IMR-90 (cell line): ENCODE measurements around the gene PF4V1.

Experiments used
- MAFK ChIP-seq: IDR thresholded peaks from 2 replicates; pipeline ENCODE4 v1.6.1; 2012; ENCODE audit warnings: low read depth, low read length, improper control_type of control experiment
- MAZ ChIP-seq: IDR thresholded peaks from 2 replicates; pipeline ENCODE4 v1.6.1; 2012; ENCODE audit warnings: low read depth, mild to moderate bottlenecking, low read length, improper control_type of control experiment, moderate library complexity, borderline replicate concordance
- MXI1 ChIP-seq: IDR thresholded peaks from 2 replicates; pipeline ENCODE4 v1.6.1; 2012; ENCODE audit warnings: low read depth, mild to moderate bottlenecking, low read length, moderate library complexity, borderline replicate concordance
- NFE2L2 ChIP-seq: fragments of 150-350 bp; IDR thresholded peaks from 2 replicates; pipeline ENCODE4 v1.6.1; 2016; ENCODE audit warnings: low read depth, mild to moderate bottlenecking, low read length
- POLR2A ChIP-seq: IDR thresholded peaks from 2 replicates; pipeline ENCODE4 v1.6.1; 2012; ENCODE audit warnings: mild to moderate bottlenecking, low read depth, low read length
- RAD21 ChIP-seq: IDR thresholded peaks from 2 replicates; pipeline ENCODE4 v1.6.1; 2012; ENCODE audit warnings: low read length, improper control_type of control experiment
- RFX5 ChIP-seq: IDR thresholded peaks from 2 replicates; pipeline ENCODE4 v1.8.0; 2012; ENCODE audit warnings: low read depth, mild to moderate bottlenecking, low read length, moderate library complexity
- SMC3 ChIP-seq: fragments of 150-350 bp; IDR thresholded peaks from 2 replicates; pipeline ENCODE4 v1.6.1; 2016; ENCODE audit warnings: low read depth, mild to moderate bottlenecking, antibody characterized with exemption, low read length, moderate library complexity
- TF ChIP-seq, protein P1 (sequence below): conservative IDR thresholded peaks from 2 replicates; pipeline ENCODE4 v1.5.1; 2012; ENCODE audit warnings: mild to moderate bottlenecking, low read depth, low read length, improper control_type of control experiment
- TF ChIP-seq, protein P2 (sequence below): fragments of 150-350 bp; IDR thresholded peaks from 2 replicates; pipeline ENCODE4 v1.6.1; 2017; ENCODE audit warnings: mild to moderate bottlenecking, antibody characterized with exemption, low read length, low read depth
- TF ChIP-seq, protein P3 (sequence below): fragments of 150-350 bp; IDR thresholded peaks from 2 replicates; pipeline ENCODE4 v1.6.1; 2016; ENCODE audit warnings: low read depth, mild to moderate bottlenecking, low read length, moderate library complexity, borderline replicate concordance

DNA sequence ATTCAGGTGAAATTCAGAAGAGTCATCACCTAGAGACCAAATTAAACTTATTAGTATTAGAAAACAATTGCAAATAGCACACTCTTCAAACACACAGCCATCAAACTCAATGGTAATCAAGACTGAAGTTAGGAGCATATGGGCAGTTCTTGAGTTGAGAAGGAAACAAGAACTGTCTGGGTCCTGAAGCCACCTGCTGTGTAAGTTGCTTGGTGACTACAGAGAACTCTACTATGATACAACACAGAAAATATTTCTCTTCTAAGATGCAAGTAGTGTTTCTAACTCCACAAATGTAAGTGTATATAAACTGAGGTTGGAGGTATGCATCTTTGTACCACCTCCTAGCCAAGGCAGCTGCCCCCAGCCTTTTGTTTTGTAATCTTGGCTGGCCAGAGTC, 325 bp upstream of the PF4V1 start:
- TF ChIP-seq, protein P1, sequence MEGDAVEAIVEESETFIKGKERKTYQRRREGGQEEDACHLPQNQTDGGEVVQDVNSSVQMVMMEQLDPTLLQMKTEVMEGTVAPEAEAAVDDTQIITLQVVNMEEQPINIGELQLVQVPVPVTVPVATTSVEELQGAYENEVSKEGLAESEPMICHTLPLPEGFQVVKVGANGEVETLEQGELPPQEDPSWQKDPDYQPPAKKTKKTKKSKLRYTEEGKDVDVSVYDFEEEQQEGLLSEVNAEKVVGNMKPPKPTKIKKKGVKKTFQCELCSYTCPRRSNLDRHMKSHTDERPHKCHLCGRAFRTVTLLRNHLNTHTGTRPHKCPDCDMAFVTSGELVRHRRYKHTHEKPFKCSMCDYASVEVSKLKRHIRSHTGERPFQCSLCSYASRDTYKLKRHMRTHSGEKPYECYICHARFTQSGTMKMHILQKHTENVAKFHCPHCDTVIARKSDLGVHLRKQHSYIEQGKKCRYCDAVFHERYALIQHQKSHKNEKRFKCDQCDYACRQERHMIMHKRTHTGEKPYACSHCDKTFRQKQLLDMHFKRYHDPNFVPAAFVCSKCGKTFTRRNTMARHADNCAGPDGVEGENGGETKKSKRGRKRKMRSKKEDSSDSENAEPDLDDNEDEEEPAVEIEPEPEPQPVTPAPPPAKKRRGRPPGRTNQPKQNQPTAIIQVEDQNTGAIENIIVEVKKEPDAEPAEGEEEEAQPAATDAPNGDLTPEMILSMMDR, result no peak
- TF ChIP-seq NFE2L2 (no peak), MXI1 (no peak), MAFK (no peak), POLR2A (no peak), RFX5 (no peak), RAD21 (no peak), SMC3 (no peak), MAZ (no peak)
- TF ChIP-seq, protein P2, sequence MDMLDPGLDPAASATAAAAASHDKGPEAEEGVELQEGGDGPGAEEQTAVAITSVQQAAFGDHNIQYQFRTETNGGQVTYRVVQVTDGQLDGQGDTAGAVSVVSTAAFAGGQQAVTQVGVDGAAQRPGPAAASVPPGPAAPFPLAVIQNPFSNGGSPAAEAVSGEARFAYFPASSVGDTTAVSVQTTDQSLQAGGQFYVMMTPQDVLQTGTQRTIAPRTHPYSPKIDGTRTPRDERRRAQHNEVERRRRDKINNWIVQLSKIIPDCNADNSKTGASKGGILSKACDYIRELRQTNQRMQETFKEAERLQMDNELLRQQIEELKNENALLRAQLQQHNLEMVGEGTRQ, result no peak
- TF ChIP-seq, protein P3, sequence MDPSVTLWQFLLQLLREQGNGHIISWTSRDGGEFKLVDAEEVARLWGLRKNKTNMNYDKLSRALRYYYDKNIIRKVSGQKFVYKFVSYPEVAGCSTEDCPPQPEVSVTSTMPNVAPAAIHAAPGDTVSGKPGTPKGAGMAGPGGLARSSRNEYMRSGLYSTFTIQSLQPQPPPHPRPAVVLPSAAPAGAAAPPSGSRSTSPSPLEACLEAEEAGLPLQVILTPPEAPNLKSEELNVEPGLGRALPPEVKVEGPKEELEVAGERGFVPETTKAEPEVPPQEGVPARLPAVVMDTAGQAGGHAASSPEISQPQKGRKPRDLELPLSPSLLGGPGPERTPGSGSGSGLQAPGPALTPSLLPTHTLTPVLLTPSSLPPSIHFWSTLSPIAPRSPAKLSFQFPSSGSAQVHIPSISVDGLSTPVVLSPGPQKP, result no peak
